Parathyroid adenoma (tissue), 2 donors: ENCODE results near the gene MYO15B.

Experiments
- H2AFZ ChIP-seq: fragments of 300-600 bp; sonication (generic); one replicate; pipeline ENCODE4 v1.7.0; 2017; ENCODE audit warnings: antibody characterized with exemption, mild to moderate bottlenecking
- H3K27ac ChIP-seq: fragments of 300-600 bp; sonication (generic); one replicate; pipeline ENCODE4 v1.7.0; 2017
- H3K27me3 ChIP-seq: fragments of 300-600 bp; sonication (generic); one replicate; pipeline ENCODE4 v1.7.0; 2017; ENCODE audit warnings: low read length; ENCODE audit not compliant: control insufficient read depth, insufficient read depth
- H3K36me3 ChIP-seq: fragments of 300-600 bp; sonication (generic); one replicate; pipeline ENCODE4 v1.7.0; 2017; ENCODE audit warnings: low read length; ENCODE audit not compliant: control insufficient read depth, insufficient read depth
- H3K4me1 ChIP-seq: fragments of 300-600 bp; sonication (generic); one replicate; pipeline ENCODE4 v1.7.0; 2017; ENCODE audit warnings: control low read depth
- H3K4me2 ChIP-seq: fragments of 300-600 bp; sonication (generic); one replicate; pipeline ENCODE4 v1.7.0; 2017; ENCODE audit warnings: low read length
- H3K4me3 ChIP-seq: fragments of 300-600 bp; sonication (generic); one replicate; pipeline ENCODE4 v1.7.0; 2017; ENCODE audit warnings: low read depth, low read length
- H3K79me2 ChIP-seq: fragments of 300-600 bp; sonication (generic); one replicate; pipeline ENCODE4 v1.7.0; 2017; ENCODE audit warnings: control low read depth
- H3K9ac ChIP-seq: fragments of 300-600 bp; sonication (generic); one replicate; pipeline ENCODE4 v1.7.0; 2017; ENCODE audit warnings: mild to moderate bottlenecking
- H3K9me3 ChIP-seq: fragments of 300-600 bp; sonication (generic); one replicate; pipeline ENCODE4 v1.7.0; 2017; ENCODE audit warnings: low read length; ENCODE audit not compliant: control insufficient read depth
- CTCF ChIP-seq: fragments of 300-600 bp; sonication (generic); IDR thresholded peaks from one replicate; pipeline ENCODE4 v1.7.0; 2017; ENCODE audit warnings: antibody characterized with exemption, mild to moderate bottlenecking
- donor health status: primary hyperparathyroidism.

MYO15B gene

GRCh38 chr17:75619506-75620431, 32.2 kb downstream of the MYO15B start:
- H3K4me3 ChIP-seq = no peak overlapping the region
- H3K9ac ChIP-seq = no peak overlapping the region
- peaks cover 2% of the 10 kb centered on the region for H3K4me1 ChIP-seq
- H2AFZ ChIP-seq = no peak overlapping the region
- H3K79me2 ChIP-seq = no peaks in the 10 kb centered on the region
- peak; percentile 30 for TF ChIP-seq CTCF
- H3K4me2 ChIP-seq = no peak overlapping the region
- H3K36me3 ChIP-seq = no peaks in the 10 kb centered on the region
- no peak overlapping the region for H3K27ac ChIP-seq
- H3K9me3 ChIP-seq = no peaks in the 10 kb centered on the region
- H3K27me3 ChIP-seq = no peaks in the 10 kb centered on the region

GRCh38 chr17:75621489-75621888, 33.9 kb downstream of the MYO15B start:
- Histone ChIP-seq H3K9ac (no peak overlapping the region), H3K4me1 (peaks cover 2% of the 10 kb centered on the region), H3K4me3 (no peak overlapping the region), H3K4me2 (no peak overlapping the region), H3K27ac (no peak overlapping the region), H2AFZ (no peak overlapping the region), H3K27me3 (no peaks in the 10 kb centered on the region), H3K36me3 (no peaks in the 10 kb centered on the region), H3K9me3 (no peaks in the 10 kb centered on the region), H3K79me2 (peaks cover 2% of the 10 kb centered on the region)
- TF ChIP-seq CTCF = no peak

GRCh38 chr17:75622076-75622475, 34.5 kb downstream of the MYO15B start:
- Histone ChIP-seq H3K36me3 (no peaks in the 10 kb centered on the region), H3K9ac (no peak overlapping the region), H2AFZ (no peak overlapping the region), H3K27ac (no peak overlapping the region), H3K4me1 (peaks cover 2% of the 10 kb centered on the region), H3K79me2 (peaks cover 2% of the 10 kb centered on the region), H3K4me2 (no peak overlapping the region), H3K27me3 (no peaks in the 10 kb centered on the region), H3K9me3 (no peaks in the 10 kb centered on the region), H3K4me3 (no peak overlapping the region)
- TF ChIP-seq CTCF = no peak

- Histone ChIP-seq H3K36me3 (no peaks in the 10 kb centered on the region), H3K27ac (no peak overlapping the region), H3K4me2 (no peak overlapping the region), H3K9me3 (no peaks in the 10 kb centered on the region), H3K79me2 (peaks cover 2% of the 10 kb centered on the region), H3K4me3 (no peak overlapping the region), H3K4me1 (peaks cover 2% of the 10 kb centered on the region), H3K27me3 (no peaks in the 10 kb centered on the region), H2AFZ (no peak overlapping the region), H3K9ac (no peak overlapping the region)
- TF ChIP-seq CTCF = no peak
These were observed 35.2 kb downstream of the MYO15B start for GRCh38 chr17:75622771-75623273.
